H9 (cell line): ENCODE data around the gene KRT34. TPM values are rescaled to one million over a fixed set of nuclear protein-coding genes. Genes with fewer than 3 reads are reported as not detected.
"Not testable (repeated sequence)": the region's sequence is repeated elsewhere in the genome, so short reads cannot be mapped to it uniquely, and the experiment has no call there.

Source experiments
- DNase-seq: peaks from one replicate; pipeline ENCODE4 v3.0.0-alpha.2; 2017
- H2AFZ ChIP-seq: one replicate; pipeline ENCODE4 v1.6.1; 2013; ENCODE audit warnings: mild to moderate bottlenecking, low read length, control low read depth, moderate library complexity
- H2AK5ac ChIP-seq: 2 replicates; pipeline ENCODE4 v1.6.1; 2013; ENCODE audit warnings: low read length, control low read depth, mixed read lengths; ENCODE audit not compliant: insufficient read length
- H2BK120ac ChIP-seq: one replicate; pipeline ENCODE4 v1.6.1; 2013; ENCODE audit warnings: low read depth, mild to moderate bottlenecking, low read length, control low read depth, inconsistent platforms; ENCODE audit not compliant: poor library complexity, severe bottlenecking
- H2BK12ac ChIP-seq: 2 replicates; pipeline ENCODE4 v1.6.1; 2013; ENCODE audit warnings: low read length, control low read depth, mixed read lengths, low read depth; ENCODE audit not compliant: insufficient read length
- H2BK15ac ChIP-seq: 2 replicates; pipeline ENCODE4 v1.6.1; 2013; ENCODE audit warnings: low read depth, low read length, control low read depth
- H2BK20ac ChIP-seq: one replicate; pipeline ENCODE4 v1.6.1; 2013; ENCODE audit warnings: low read depth, mild to moderate bottlenecking, low read length, control low read depth, inconsistent platforms; ENCODE audit not compliant: poor library complexity, severe bottlenecking
- H2BK5ac ChIP-seq: 2 replicates; pipeline ENCODE4 v1.6.1; 2013; ENCODE audit warnings: low read length, control low read depth, mixed read lengths; ENCODE audit not compliant: insufficient read length
- H3K14ac ChIP-seq: 2 replicates; pipeline ENCODE4 v1.6.1; 2013; ENCODE audit warnings: low read length, control low read depth; ENCODE audit not compliant: insufficient read depth
- H3K18ac ChIP-seq: 2 replicates; pipeline ENCODE4 v1.6.1; 2013; ENCODE audit warnings: low read depth, mild to moderate bottlenecking, mixed read lengths, low read length, control low read depth; ENCODE audit not compliant: insufficient read length
- H3K23ac ChIP-seq: 2 replicates; pipeline ENCODE4 v1.6.1; 2013; ENCODE audit warnings: low read length, control low read depth, mixed read lengths, low read depth; ENCODE audit not compliant: insufficient read length
- H3K23me2 ChIP-seq: 2 replicates; pipeline ENCODE4 v1.6.1; 2013; ENCODE audit warnings: low read depth, mild to moderate bottlenecking, mixed read lengths, low read length, control low read depth; ENCODE audit not compliant: insufficient read length, poor library complexity, severe bottlenecking
- H3K27ac ChIP-seq: 2 replicates; pipeline ENCODE4 v1.5.1; 2013; ENCODE audit warnings: low read length, control low read depth, mixed read lengths, low read depth; ENCODE audit not compliant: insufficient read length
- H3K27me3 ChIP-seq: 2 replicates; pipeline ENCODE4 v1.6.1; 2013; ENCODE audit warnings: low read length, control low read depth, inconsistent platforms; ENCODE audit not compliant: insufficient read depth
- H3K4ac ChIP-seq: 2 replicates; pipeline ENCODE4 v1.6.1; 2013; ENCODE audit warnings: low read depth, mild to moderate bottlenecking, control low read depth, inconsistent platforms, low read length, moderate library complexity
- H3K4me1 ChIP-seq: 2 replicates; pipeline ENCODE4 v1.6.1; 2013; ENCODE audit warnings: low read length, control low read depth, inconsistent platforms; ENCODE audit not compliant: insufficient read depth
- H3K4me2 ChIP-seq: 2 replicates; pipeline ENCODE4 v1.6.1; 2013; ENCODE audit warnings: low read length, control low read depth, mixed read lengths; ENCODE audit not compliant: insufficient read length, insufficient read depth
- H3K56ac ChIP-seq: 2 replicates; pipeline ENCODE4 v1.6.1; 2013; ENCODE audit warnings: low read depth, mild to moderate bottlenecking, mixed read lengths, low read length, control low read depth; ENCODE audit not compliant: insufficient read length
- H3K79me1 ChIP-seq: 2 replicates; pipeline ENCODE4 v1.6.1; 2013; ENCODE audit warnings: low read depth, mild to moderate bottlenecking, moderate library complexity, low read length, control low read depth, inconsistent platforms; ENCODE audit not compliant: insufficient read depth, poor library complexity, severe bottlenecking
- H3K79me2 ChIP-seq: 2 replicates; pipeline ENCODE4 v1.6.1; 2013; ENCODE audit warnings: low read length, control low read depth, inconsistent platforms; ENCODE audit not compliant: insufficient read depth
- H3K9ac ChIP-seq: 2 replicates; pipeline ENCODE4 v1.6.1; 2013; ENCODE audit warnings: low read length, control low read depth, mixed read lengths; ENCODE audit not compliant: insufficient read length; ENCODE audit errors: extremely low read depth
- H3K9me3 ChIP-seq: one replicate; pipeline ENCODE4 v1.6.1; 2013; ENCODE audit warnings: low read depth, low read length, inconsistent platforms; ENCODE audit not compliant: control insufficient read depth
- H3T11ph ChIP-seq: one replicate; pipeline ENCODE4 v1.6.1; 2013; ENCODE audit warnings: mild to moderate bottlenecking, low read length, control low read depth, inconsistent platforms
- H4K20me1 ChIP-seq: one replicate; pipeline ENCODE4 v1.6.1; 2013; ENCODE audit not compliant: control insufficient read depth, insufficient read length, insufficient read depth
- H4K5ac ChIP-seq: 2 replicates; pipeline ENCODE4 v1.6.1; 2013; ENCODE audit warnings: low read depth, mild to moderate bottlenecking, mixed read lengths, low read length, control low read depth; ENCODE audit not compliant: insufficient read length
- H4K8ac ChIP-seq: replicated peaks from 2 replicates; pipeline ENCODE4 v1.6.1; 2013; ENCODE audit warnings: low read length, control low read depth, mixed read lengths, low read depth; ENCODE audit not compliant: insufficient read length
- H4K91ac ChIP-seq: 2 replicates; pipeline ENCODE4 v1.6.1; 2013; ENCODE audit warnings: low read depth, mild to moderate bottlenecking, moderate library complexity, mixed read lengths, low read length, control low read depth; ENCODE audit not compliant: insufficient read length
- H3K27ac Mint-ChIP-seq, 3 experiments: 2 replicates in 2 of 3; 3 replicates in 1 of 3; pipeline ENCODE4 v1.8.0; 2020 to 2021; ENCODE audit warnings: mixed read lengths in 3 of 3, mild to moderate bottlenecking in 1 of 3, moderate library complexity in 1 of 3
- H3K27me3 Mint-ChIP-seq: 2 replicates; pipeline ENCODE4 v1.8.0; 2021; ENCODE audit warnings: low read depth, mild to moderate bottlenecking, moderate library complexity, mixed read lengths
- H3K36me3 Mint-ChIP-seq, 3 experiments: 2 replicates in 2 of 3; 3 replicates in 1 of 3; pipeline ENCODE4 v1.8.0; 2020 to 2021; ENCODE audit warnings: low read depth in 3 of 3, mixed read lengths in 3 of 3; ENCODE audit not compliant: insufficient read depth in 1 of 3
- H3K4me1 Mint-ChIP-seq, 2 experiments: 2 replicates each; pipeline ENCODE4 v1.8.0; 2020; ENCODE audit warnings: mixed read lengths in 2 of 2
- H3K4me3 Mint-ChIP-seq, 2 experiments: 2 replicates in 1 of 2; 3 replicates in 1 of 2; pipeline ENCODE4 v1.8.0; 2020 to 2021; ENCODE audit warnings: mild to moderate bottlenecking in 2 of 2, mixed read lengths in 2 of 2, moderate library complexity in 1 of 2
- H3K9me3 Mint-ChIP-seq, 2 experiments: 2 replicates in 1 of 2; 3 replicates in 1 of 2; pipeline ENCODE4 v1.8.0; 2020; ENCODE audit warnings: mild to moderate bottlenecking in 2 of 2, mixed read lengths in 2 of 2, moderate library complexity in 1 of 2
- CTCF ChIP-seq: fragments of 200-600 bp; sonication (generic); conservative IDR thresholded peaks from 3 replicates; pipeline ENCODE4 v1.8.0; 2021; ENCODE audit warnings: antibody characterized with exemption, mild to moderate bottlenecking
- WGBS: extraction: QIAGEN DNeasy Blood & Tissue Kit; methylation state at CpG from one replicate; pipeline ENCODE4 v1.1.7; 2013; ENCODE audit warnings: missing lambda C conversion rate, low lambda C conversion rate, mixed read lengths; ENCODE audit not compliant: insufficient read length; ENCODE audit errors: extremely low coverage; 5-methylcytosine and 5-hydroxymethylcytosine counted together
- total RNA-seq: library from RNA; stranded (reverse); gene quantifications from 2 replicates; pipeline ENCODE4 v1.2.1, GENCODE V29; 2021

Gene KRT34
- total RNA-seq, 1 experiment from 2014 or later: not detected

DNA sequence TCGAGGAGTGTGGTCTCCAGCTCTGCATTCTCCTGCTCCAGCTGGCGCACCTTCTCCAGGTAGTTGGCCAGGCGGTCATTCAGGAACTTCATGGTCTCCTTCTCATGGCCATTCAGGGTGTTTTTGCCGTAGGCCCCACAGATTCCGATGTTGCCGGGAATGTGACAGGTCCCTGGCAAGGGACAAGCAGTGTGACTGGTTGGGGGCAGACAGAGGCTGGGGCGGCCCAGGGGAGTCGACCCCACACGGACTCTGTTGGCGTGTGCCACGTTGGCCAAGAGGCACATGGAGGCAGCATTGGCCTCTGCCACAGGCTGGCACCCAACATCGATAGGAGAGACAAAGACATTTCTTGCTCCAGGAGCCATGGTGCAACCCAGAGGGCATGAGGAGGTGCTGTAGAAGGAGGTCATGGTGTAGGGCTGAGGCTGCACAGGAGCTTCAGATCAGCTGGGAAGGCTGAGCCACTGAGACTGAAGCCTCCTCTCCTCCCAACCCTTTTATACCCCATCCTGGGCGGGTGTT, 42.1 kb upstream of the KRT34 start, which contains the start of gene KRT37:
Gene KRT37 (minus strand): TSS at position 475 of the 525 bp plus-strand sequence. CDS start 62 bp downstream, at position 413.
- Histone ChIP-seq H3K9ac (no peak within 1 kb of the TSS), H3K4me2 (no peak within 1 kb of the TSS), H2AK5ac (no peak within 1 kb of the TSS), H2AFZ (no peak within 1 kb of the TSS), H4K20me1 (no peaks in the 10 kb centered on the region), H3K23ac (no peak within 1 kb of the TSS), H3K27me3 (no peaks in the 10 kb centered on the region), H2BK120ac (no peak within 1 kb of the TSS), H3K4ac (no peak within 1 kb of the TSS), H4K8ac (no peak within 1 kb of the TSS), H4K5ac (no peak within 1 kb of the TSS), H3K18ac (no peak within 1 kb of the TSS), H3K23me2 (no peaks in the 10 kb centered on the region), H3K4me1 (no peaks in the 10 kb centered on the region), H3T11ph (no peak within 1 kb of the TSS), H3K9me3 (no peaks in the 10 kb centered on the region), H2BK20ac (no peak within 1 kb of the TSS), H3K14ac (no peak within 1 kb of the TSS; the same call in 1 of the 2 replicates), H3K56ac (no peak within 1 kb of the TSS), H2BK12ac (no peak within 1 kb of the TSS), H3K27ac (no peak within 1 kb of the TSS), H3K79me1 (no peaks in the 10 kb centered on the region), H2BK5ac (no peak within 1 kb of the TSS), H4K91ac (no peak within 1 kb of the TSS), H3K79me2 (no peaks in the 10 kb centered on the region), H2BK15ac (no peak within 1 kb of the TSS)
- H3K27me3 Mint-ChIP-seq: peaks cover 12% of the 10 kb centered on the region
- no peaks in the 10 kb centered on the region for H3K9me3 Mint-ChIP-seq
- H3K4me1 Mint-ChIP-seq: peaks cover 9% of the 10 kb centered on the region in 2 experiments
- no peaks in the 10 kb centered on the region for H3K36me3 Mint-ChIP-seq
- WGBS: no CpG with 5 or more reads among the region's 13 CpGs
- no peak for TF ChIP-seq CTCF
- no peak for DNase-seq
- H3K4me3 Mint-ChIP-seq: no peak within 1 kb of the TSS
- H3K27ac Mint-ChIP-seq: no peak within 1 kb of the TSS

- not testable (repeated sequence) for H2BK120ac ChIP-seq, H2BK15ac ChIP-seq, H3T11ph ChIP-seq, H3K9me3 ChIP-seq, H3K27me3 ChIP-seq, H3K4me1 Mint-ChIP-seq, H3K4me2 ChIP-seq, H4K5ac ChIP-seq, H2BK5ac ChIP-seq, H4K91ac ChIP-seq, H3K9me3 Mint-ChIP-seq, H3K56ac ChIP-seq, H2BK20ac ChIP-seq, H3K14ac ChIP-seq, H3K4me3 Mint-ChIP-seq, H3K4me1 ChIP-seq, H3K36me3 Mint-ChIP-seq, H2AFZ ChIP-seq, H2BK12ac ChIP-seq, H4K8ac ChIP-seq, H3K23me2 ChIP-seq, H3K23ac ChIP-seq, DNase-seq, H3K27ac Mint-ChIP-seq, H3K79me1 ChIP-seq, H3K27ac ChIP-seq, H4K20me1 ChIP-seq, H2AK5ac ChIP-seq, H3K9ac ChIP-seq, H3K79me2 ChIP-seq, H3K4ac ChIP-seq, H3K18ac ChIP-seq
- H3K27me3 Mint-ChIP-seq: peaks cover 11% of the 10 kb centered on the region
- no CpG with 5 or more reads among the region's 11 CpGs for WGBS
Measured at GRCh38 chr17:41422586-41422985, 40.5 kb upstream of the KRT34 start.
